Stimulated activated CD4-positive, alpha-beta T cell treated with anti-CD3 and anti-CD28 coated beads, Interleukin-15, amount 100 ng/mL, for 48 hours (primary cell): ENCODE measurements around the gene ZNF101.

Source experiments
- DNase-seq, 2 donors: peaks; one replicate each; pipeline ENCODE4 v3.0.0-alpha.2; 2020; ENCODE audit warnings: low read depth in 2 of 2

Gene ZNF101

DNA sequence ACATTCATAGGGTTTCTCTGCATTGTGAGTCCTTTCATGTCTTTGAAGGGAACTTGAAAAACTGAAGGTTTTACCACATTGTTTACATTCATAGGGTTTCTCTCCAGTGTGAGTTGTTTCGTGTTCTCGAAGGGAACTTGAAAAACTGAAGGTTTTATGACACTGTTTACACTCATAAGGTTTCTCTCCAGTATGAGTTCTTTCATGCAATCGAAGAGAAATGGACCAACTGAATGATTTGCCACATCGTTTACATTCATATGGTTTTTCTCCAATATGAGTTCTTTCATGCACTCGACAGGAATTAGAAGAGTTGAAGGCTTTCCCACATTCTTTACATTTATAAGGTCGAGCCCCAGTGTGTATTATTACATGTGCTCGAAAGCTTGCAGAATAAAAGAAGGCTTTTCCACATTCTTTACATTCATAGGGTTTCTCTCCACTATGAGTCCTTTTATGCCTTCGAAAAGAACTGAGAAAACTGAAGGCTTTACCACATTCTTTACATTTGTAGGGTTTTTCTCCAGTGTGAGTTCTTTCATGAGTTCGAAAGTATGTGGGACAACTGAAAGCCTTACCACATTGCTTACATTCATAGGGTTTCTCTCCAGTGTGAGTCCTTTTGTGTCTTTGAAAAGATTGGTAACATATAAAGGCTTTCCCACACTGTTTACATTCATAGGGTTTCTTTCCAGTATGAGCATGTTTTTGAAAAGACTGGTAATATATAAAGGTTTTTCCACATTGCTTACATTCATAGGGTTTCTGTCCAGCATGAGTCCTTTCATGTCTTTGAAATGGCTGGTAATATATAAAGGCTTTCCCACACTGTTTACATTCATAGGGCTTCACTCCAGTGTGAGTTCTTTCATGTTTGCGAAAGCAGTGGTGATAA is 43.5 kb downstream of the ZNF101 start:
- no peak for DNase-seq

GRCh38 chr19:19719798-19720197 is 51.2 kb downstream of the ZNF101 start:
- no peak for DNase-seq

DNA sequence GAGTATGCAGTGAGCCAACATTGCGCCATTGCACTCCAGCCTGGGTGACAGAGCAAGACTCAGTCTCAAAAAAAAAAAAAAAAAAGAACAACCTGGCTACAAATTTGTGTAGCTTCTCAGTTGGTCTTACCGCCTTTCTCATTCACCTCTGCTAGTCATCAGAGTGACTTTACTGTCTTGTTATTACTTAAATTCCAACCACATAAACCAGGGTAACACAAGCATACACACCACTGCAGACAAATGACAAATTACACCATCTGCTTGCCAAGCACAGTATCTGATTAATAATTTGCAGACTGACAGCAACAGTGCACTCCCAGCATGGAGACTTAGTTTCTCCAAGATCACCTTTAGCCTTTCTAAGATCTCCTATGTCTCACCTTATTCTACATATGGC is 53.3 kb downstream of the ZNF101 start:
- no peak for DNase-seq

DNA sequence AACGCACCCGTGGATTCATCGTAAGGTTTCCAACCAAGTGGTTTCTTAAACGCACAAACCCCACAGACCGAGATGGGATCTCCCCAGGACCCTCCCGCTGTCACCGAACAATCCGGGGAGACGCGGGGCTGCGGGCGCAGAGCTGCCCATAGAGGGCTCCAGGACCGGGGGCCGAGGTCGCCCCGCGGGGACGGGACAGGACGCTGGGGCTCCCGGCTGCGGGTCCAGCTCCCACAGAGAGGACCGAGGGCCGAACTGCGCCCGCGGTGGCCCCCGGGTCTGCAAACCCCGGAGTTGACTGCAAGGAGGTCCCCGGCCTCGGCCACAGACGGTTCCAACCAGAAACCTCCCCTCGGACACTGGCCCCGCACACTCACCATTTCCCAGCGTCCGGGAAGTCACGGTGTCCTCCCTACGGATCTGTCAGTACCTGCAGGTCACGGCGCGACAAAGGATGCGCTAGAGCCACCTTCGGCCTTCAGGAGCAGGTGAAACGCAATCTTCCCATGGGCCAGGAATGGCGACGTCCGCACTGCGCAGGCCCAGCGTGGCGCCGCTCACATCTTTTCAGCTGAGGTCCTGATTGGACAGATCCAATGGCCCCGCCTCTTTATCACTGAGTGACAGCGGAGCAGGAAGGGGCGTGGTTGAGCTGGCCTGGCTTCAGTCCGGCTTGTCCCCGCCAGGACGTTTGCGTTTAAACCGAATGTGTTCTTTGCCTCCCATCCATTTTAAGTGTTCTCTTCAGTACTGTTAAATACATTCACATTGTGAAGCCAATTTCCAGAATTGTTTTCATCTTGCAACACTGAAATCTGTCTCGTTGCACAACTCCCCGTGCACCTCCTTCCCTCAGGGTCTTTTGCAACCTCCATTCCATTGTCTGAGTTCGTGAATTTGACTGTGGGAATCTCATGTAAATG is 64.2 kb downstream of the ZNF101 start, which contains the start of gene ZNF14:
TSS of gene ZNF14 (minus strand) at position 534 of the 923 bp plus-strand sequence. CDS start at position 380, 154 bp downstream.
- peak; percentile 88 to 93 for DNase-seq
